Inflammatory macrophage (primary cell): ENCODE results near the gene C7orf57.
"Not testable (repeated sequence)": the region's sequence is repeated elsewhere in the genome, so short reads cannot be mapped to it uniquely, and the experiment has no call there.

Experiments
- DNase-seq, 2 donors: peaks; one replicate each; pipeline ENCODE4 v3.0.0-alpha.2; 2020 to 2022
- total RNA-seq, 18 experiments: gene quantifications; one replicate each; lab custom pipeline; 2026; ENCODE audit warnings: mixed read lengths in 6 of 18, inconsistent platforms in 2 of 18; lab: John Stamatoyannopoulos, UW

Gene C7orf57
- 0.52 to 3.9 (median 1.4) reads per million in 18 experiments for total RNA-seq

DNA sequence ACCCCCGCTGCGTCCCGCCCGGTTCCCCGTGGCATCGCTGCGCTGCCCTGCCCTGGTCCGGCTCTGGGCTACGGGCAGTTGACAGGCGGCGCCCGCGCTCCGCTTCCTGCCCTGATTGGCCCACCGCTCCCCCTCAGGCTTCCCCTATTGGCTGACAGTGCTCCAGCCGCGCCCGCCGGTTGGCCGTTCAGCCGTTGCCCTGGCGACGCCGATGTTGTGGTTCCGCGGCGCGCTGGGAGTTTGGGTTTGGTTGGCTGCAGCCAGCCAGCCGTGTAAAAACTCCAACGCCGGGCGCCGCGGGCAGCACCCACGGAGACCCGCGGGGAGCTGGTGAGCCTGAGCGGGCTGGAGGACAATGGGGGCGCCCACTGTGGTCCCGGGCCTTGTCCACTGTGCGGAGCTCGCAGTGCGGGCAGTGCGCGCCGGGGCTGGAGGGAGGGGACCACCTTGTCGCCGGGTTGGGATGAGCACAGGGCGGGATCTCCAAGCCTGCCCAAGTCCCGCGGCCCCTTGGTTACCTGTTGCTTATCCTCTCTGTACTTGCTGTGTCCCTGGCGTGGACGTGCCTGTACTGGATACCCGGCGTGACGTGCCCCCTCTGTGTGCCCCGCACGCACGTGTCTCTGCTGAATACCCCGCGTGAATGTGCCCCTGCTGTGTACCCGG is at the start of gene C7orf57:
Gene C7orf57 (plus strand): TSS at position 243 of the 666 bp plus-strand sequence. CDS start 766 bp downstream, outside the sequence.
- DNase-seq: peak; percentile 90 to 94

DNA sequence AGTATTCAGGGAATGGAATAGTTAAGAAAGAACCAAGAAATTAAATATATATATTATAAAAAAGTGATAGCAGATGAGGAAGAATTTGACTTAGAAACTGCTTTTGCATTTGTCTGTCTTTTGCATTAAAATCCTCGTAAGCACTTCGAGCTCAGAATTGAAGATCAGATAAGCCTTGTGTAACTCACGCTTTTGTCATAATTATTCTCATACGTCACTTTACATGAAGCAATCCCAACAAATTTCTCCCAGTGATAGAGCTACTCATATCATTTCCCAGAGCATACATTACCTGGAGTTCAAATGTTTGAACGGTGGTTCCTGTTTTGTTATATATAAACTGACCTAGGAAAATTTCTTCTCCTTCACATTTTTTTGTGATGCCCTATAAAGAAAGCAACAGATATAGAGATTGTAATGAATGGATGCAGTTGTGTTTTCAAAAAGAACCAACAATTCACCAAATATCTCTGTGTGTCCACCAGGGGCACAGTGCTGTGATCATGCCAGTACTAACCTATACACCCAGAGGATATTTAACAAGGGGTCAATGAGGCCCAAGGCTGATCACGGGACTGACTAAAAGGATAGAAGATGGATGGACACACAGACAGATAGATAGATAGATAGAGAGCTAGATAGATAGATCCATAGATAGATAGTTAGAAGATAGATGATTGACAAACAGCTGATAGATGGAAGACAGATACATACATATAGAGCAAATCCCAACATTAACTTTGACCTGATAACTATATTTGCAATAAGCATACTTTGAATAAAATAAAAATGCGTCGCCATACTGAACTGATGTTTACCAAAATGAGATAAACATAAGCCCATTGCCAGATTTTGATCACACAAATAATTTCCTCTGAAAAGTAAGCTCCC is 46.6 kb upstream of the C7orf57 start:
- DNase-seq: peak; percentile 12 to 13

DNA sequence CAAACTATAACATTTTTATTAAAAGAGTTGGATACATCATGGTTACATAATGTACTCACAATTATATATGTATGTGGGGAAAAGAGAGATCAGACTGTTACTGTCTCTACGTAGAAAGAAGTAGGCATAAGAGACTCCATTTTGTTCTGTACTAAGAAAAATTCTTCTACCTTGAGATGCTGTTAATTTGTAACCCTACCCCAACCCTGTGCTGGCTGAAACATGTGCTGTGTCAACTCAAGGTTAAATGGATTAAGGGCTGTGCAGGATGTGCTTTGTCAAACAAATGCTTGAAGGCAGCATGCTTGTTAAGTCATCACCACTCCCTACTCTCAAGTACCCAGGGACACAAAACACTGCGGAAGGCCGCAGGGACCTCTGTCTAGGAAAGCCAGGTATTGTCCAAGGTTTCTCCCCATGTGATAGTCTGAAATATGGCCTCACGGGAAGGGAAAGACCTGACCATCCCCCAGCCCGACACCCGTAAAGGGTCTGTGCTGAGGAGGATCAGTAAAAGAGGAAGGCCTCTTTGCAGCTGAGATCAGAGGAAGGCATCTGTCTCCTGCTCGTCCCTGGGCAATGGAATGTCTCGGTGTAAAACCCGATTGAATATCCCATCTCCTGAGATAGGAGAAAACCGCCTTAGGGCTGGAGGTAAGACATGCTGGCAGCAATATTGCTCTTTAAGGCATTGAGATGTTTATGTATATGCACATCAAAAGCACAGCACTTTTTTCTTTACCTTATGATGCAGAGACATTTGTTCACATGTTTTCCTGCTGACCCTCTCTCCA is 45.5 kb upstream of the C7orf57 start:
- DNase-seq: not testable (repeated sequence)

DNA sequence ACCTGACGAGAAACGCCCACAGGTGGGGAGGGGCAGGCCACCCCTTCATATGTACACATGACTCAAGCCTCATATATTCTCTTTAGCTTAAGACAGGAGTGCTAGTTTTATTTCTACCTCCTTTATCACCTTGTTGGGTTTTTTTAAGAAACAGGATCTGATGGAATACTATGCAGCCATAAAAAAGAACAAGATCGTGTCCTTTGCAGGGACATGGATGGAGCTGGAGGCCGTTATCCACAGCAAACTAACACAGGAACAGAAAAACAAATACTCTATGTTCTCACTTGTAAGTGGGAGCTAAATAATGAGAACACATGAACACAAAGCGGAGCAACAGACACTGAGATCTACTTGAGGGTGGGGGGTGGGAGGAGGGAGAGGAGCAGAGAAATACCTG is 44.8 kb upstream of the C7orf57 start:
- DNase-seq: no peak

DNA sequence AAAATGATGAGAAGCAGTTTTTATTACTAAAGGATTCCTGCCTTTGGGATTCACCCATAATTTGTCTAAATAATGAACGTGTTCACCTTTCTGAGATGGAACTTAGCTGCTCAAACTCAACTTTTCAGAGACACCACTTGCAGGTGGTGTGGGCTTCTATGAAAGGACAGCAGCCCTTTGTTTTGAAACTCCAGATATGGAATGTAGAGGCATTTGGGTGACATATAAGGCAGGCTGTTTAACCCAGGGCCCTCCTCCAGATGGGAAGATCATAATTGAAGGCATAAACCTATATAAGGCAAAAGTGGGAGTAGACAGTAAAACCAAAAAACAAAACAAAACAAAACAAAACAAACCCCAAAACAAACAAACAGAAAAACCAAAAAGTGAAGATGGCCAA is 44.1 kb upstream of the C7orf57 start:
- no peak for DNase-seq

DNA sequence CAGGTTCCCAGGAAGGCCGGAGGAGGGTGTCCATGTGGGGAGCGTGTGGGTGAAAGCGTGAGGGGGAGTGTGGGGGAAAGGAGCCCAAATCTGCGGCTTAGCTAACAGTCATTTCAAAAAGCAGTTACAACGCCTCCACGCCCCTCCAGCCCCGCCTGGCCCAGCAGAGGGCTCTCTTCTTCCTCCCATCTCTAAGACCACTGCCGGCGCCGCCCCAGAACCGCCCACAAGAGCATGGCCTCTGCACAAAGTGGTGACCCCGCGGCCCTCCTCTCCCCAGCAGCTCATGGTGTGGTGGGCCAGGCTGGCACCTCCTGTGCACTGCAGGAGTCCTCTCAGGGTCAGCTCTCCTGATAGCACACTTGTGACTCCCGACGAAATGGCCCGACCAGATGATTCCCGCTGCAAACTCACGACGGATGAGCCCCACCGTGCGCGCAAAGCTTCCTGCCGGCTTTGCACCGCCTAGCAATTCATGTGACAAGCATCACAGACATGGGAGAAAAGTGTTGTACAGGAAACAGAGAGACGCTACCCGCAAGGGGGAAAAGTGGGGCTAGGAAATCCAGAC is 43.5 kb upstream of the C7orf57 start:
- DNase-seq: peak; percentile 79 to 84

DNA sequence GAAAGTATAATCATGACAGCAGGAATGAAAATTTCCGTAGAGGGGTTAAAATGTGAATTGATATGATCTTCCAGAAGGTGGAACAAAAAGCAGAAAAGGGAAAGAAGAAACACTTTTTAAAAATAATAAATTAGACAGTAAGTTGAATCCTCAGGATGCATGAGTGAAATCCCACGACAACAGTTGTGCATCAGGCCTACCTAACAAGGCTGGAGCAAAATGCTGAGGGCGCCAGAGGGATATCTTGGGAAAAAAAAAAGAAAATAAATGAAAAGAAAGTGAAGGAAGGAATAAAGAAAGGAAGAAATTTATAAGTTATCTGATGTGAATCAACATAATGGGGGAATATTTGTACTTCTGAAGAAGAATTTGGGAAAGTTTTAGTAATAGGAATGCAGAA is 42.9 kb upstream of the C7orf57 start:
- DNase-seq: no peak

DNA sequence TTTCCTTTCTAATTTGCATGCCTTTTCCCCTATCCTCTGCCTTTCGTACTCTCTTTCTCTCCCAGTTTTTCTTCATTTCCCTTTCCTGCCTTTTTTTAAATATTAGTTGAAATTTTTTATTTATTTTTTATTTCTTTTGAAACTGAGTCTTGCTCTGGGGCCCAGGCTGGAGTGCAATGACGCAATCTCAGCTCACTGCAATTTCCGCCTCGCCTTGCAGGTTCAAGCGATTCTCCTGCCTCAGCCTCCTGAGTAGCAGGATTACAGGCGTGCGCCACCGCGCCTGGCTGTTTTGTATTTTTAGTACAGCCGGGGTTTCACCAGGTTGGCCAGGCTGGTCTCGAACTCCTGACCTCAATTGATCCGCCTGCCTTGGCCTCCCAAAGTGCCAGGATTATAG is 35.9 kb upstream of the C7orf57 start:
- no peak for DNase-seq

DNA sequence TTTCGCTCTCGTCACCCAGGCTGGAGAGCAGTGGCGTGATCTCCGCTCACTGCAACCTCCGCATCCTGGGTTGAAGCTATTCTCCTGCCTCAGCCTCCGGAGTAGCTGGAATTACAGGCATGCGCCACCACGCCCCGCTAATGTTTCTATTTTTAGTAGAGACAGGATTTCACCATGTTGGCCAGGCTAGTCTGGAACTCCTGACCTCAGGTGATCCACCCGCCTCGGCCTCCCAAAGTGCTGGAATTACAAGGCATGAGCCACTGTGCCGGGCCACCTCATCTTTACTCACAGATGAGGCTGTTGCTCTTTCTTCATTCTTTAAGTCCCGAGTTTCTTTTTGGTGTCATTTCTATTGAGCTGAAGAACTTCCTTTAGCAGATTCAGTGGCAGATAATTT is 35.2 kb upstream of the C7orf57 start:
- not testable (repeated sequence) for DNase-seq

DNA sequence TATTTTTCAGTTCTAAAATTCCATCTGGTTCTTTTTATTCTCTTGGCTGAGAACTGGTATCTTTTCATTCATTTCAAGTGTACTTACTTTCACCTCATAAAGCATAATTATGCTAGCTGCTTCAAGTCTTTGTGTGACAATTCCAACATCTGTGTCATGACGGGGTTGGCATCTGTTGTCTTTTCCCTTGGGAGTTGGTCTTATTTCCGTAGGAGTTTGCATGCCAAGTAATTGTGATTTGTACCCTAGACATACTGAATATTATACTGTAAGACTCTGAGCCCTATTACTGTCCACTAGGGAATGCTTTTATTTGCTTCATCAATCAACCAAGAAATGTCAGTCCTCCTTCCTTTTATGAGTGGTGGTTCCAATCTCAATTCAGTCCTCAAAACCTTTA is 31.3 kb upstream of the C7orf57 start:
- no peak for DNase-seq

DNA sequence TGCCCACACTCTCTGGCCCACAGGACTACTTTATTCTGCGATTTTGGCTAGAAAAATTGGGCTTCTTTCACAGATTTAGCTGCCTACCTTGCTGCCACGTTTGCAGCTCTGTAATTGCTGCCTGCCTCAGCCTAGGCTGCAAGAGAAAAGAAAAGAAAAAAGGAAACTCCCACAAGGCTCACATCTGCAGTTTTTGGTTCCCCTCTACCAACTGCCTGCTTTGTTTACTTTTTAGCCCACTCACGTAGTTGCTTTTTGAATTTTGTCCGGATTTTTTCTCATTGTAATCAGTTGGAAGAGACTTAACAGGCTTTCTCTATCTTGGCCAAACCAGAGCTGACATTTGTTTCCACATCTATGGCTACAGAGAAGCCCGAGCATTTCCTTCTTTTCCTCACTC is 30.7 kb upstream of the C7orf57 start:
- peak; percentile 7 to 15 for DNase-seq

DNA sequence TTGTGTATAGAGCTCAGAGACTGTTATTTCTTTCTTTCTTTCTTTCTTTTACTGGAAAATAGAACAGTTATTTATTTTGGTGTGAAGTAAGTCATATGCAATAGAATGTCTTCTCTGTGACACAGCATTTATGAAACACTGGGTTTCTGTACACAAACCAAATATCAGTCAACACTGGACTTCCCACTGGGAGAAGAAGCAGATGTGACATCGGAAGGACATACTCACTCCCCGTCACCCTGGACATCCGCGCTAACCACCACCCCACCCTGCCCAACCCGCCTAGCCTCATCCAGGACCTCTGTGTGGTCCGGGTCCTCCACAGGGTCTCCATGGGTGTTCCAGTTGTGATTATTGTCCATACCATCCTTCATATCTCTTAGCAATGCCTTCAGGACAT is 28.5 kb upstream of the C7orf57 start:
- no peak for DNase-seq

DNA sequence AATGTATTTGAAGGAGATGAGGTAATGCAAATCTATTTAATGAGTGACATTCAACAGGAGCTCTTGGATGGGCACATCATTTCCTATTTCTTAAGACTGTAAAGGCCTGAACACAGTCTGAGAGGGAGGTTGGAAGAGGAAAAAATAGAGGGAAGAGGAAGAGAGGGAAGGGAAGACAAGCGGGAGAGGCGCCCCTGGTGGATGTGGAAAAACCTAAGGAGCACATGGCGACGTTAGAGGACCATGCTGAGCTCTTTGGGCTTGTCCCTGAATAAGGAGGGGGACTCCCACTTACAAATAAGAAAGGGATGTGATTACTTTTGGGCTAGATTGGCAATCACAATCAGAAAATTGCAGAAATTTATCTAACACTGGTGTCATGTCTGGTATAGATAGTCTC is 26.1 kb upstream of the C7orf57 start:
- DNase-seq: no peak

DNA sequence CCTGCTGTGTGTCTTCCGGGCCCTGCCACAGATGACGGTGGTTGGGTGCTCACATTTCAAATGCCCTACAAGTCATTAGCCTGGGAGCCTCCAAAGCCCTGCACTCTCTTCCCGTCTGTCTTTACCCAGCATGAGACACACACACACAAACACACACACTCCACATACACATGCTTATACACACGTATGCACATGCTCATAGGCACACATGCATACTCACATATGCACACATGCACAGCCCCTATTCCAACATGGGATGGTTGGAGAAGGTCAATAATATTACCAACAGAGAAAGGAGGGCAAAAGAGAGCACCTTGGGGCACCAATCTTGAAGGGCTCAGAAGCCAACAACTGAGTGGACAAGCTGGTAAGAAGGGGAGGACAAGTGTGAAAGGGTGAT is 25.4 kb upstream of the C7orf57 start:
- DNase-seq: no peak

DNA sequence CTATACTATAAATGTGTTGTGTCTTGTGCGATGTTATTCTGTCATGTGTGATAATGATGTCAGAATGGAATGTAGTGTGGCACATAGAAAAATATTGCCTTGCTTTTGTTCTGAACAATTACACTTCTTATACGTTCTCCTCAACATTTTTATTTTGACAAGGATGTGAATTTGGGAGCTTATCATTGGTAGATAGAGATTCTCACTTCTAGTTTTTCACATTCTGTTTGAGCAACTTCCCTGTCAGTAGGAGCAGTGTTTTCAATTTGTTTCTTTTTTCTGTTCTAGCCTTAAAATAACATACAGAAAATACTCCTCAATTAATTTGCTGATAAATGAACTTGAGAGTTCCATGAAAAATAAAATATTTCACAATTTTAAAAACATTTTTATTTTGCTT is 24.0 kb upstream of the C7orf57 start:
- peak in 1 of 2 donors; percentile 16 for DNase-seq

DNA sequence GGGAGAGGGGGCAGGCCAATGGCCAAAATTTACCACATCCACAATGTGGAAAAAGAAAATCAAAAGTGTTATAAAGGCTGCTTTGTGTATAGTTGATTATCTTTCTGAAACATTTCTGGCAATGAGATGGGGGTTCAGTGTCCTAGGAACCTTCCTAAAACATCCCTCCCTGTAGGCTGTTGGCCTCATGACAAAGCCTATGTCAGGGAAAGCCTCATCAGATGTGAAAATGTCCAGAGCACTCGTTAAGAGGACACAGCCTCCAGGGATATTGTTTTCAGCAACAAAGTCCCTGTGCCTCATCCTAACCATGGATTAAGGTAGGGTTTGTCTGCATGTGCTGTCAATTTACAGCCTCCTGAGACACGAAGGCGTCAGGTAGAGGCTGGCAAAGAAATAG is 23.4 kb upstream of the C7orf57 start:
- DNase-seq: no peak

DNA sequence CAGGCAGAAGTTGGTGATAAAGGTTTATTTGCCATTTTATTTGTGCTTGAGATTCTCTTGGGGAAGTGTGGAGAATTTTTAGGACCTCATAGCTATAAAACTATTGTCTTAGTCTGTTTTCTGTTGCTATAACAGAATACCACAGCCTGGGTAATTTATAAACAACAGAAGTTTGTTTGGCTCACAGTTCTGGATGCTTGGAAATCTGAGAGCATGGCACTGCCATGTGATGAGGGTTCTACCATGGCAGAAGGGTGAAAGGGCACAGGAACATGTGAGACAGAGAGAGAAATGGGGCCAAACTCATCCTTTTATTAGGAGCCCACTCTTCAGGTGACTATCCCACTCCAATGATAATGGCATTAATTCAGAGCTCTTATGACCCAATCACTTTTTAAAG is 18.7 kb upstream of the C7orf57 start:
- DNase-seq: no peak

DNA sequence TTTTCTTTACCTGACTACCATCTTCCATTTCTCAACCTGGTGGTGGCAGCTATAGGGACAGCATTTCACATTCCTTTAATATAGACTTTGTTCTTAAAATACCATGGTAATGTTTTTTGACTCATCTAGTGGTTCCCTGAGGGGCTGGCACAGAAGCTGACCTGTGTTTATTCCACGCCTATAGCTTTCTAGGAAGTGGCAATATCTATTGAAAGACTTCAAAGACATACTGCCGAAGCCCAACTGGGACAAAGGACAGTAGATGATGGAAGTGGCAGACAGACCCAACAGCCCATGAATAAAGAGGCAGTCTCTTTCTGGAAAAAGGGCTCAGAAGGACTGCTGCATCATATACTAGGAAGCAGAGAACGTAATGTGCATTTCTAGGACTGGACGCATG is 17.7 kb upstream of the C7orf57 start:
- no peak for DNase-seq

DNA sequence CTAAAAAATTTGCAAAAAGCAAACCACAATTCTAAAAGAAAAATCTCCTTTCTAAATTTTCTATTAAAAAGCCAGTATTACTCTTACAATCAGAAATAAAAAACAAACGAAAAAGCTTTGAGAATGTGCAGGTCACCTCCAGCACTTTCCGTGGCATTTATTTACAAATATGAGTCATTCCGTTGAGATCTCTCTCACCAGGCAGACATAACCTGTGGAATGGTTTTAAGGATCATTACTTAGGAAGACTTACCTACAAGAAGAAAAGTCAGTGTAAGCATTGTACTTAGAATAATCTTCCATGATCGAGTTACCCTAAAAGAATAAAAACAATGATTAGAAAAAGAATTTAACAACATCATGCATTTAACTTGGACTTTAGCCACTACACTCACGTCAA is 9.7 kb upstream of the C7orf57 start:
- DNase-seq: no peak

DNA sequence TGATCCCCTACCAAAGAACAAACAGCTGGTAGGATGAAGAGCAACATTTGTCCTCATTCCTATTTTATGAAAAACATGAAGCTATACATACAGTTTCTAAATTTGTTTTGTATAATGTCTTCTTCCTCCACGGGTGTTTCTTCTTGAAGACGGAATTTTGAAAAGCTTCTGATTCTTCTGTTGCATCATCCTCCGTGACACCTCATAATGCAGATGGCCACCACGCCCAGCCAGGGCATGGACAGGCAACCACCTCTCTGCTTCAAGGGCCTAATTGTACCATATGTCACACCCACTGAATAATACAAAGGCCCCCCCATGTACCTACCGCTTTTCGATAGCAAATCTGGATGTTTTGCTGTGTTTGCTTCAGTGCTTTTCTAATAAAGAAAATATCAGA is 6.4 kb upstream of the C7orf57 start, which contains the start of gene SUN3:
Gene SUN3 (minus strand): TSS at position 170 of the 400 bp plus-strand sequence. CDS start 169 bp downstream, at position 1.
- no peak for DNase-seq

DNA sequence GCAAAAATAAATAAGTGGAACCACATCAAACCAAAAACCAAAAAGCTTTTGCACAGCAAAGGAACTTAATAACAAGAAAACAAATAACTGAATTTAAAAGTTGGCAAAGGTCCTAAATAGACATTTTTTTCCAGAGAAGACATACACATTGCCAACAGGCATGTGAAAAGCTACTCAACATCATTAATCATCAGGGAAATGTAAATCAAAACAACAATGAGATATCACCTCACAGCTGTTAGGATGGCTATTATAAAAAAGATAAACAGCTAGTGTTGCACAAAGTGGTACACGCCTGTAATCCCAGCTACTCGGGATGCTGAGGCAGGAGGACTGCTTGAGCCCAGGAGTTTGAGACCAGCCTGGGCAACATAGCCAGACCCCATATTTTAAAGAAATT is 4.2 kb upstream of the C7orf57 start:
- no peak for DNase-seq

DNA sequence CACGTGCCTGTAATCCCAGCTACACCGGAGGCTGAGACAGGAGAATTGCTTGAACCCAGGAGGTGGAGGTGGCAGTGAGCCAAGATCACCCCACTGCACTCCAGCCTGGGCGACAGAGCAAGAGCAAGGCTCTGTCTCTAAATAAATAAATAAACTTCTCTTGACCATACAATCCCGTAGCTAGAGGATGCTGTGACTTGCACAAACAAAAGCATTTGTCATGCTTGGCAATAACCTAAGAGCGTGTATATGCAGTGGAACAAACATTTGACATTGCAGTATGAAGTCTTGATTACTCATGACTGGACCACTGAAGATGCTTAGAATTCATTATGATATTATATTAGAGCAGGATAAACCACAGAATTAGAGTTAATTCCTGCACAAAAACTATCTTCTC is 1.4 kb upstream of the C7orf57 start:
- no peak for DNase-seq
